ENCODE results near the gene CYP27B1.

DNA sequence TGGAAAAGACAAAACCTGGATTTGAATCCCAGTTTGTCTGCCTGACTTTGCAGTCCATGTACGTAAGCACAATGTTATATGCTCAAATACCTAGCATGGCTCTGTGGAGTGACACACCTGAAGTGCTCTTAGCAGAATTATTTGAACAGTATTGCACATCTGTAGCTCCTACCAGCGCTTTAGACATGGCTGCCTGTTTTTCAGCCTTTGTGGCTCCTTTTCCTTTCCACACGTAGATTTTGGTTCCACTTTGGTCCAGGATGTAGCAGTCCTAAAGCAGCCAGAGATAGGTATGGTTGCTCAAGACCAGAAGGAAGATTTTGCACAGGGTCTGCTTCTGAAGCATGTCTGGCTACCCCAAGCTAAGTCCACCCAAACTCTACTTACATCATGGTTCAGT, 42.5 kb upstream of the CYP27B1 start:
- TF ChIP-seq CTCF (IDR thresholded peaks at IDR 0.05 in 4 of 5, conservative IDR thresholded peaks at IDR 0.05 in 1 of 5), result no peak
- no peak for TF ChIP-seq POLR2A (IDR thresholded peaks at IDR 0.05)

All from gastrocnemius medialis (tissue), 4 donors.